PC-9 (cell line): ENCODE data around the gene TOPAZ1.

Experiments used
- EZH2 ChIP-seq: fragments of 200-600 bp; sonication (generic); IDR thresholded peaks from 2 replicates; pipeline ENCODE4 v1.8.0; 2017; ENCODE audit warnings: antibody characterized with exemption, low read depth
- TF ChIP-seq, protein P1 (sequence below): fragments of 200-600 bp; sonication (generic); conservative IDR thresholded peaks from 2 replicates; pipeline ENCODE4 v1.6.1; 2017; ENCODE audit warnings: mixed run types, antibody characterized with exemption, mild to moderate bottlenecking, moderate library complexity

DNA sequence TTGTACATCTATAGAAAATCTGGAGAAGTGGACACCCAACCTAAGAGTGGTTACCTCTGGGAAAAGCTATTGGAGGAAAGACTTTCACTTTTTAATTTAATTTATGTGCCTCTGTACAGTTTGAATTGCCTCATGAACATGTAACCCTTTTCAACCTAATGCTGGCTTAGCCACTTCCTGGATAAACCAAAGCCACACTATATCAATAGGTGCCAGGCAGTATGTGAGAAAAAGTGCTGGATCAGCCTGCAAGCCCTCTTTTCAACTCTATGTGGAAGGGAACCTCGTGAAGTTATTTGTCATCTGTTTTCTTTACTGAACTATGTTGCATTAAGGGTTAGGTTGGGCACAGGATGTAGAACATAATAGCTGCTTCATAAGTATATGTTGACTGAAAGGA is 9.3 kb upstream of the TOPAZ1 start:
- TF ChIP-seq, protein P1, sequence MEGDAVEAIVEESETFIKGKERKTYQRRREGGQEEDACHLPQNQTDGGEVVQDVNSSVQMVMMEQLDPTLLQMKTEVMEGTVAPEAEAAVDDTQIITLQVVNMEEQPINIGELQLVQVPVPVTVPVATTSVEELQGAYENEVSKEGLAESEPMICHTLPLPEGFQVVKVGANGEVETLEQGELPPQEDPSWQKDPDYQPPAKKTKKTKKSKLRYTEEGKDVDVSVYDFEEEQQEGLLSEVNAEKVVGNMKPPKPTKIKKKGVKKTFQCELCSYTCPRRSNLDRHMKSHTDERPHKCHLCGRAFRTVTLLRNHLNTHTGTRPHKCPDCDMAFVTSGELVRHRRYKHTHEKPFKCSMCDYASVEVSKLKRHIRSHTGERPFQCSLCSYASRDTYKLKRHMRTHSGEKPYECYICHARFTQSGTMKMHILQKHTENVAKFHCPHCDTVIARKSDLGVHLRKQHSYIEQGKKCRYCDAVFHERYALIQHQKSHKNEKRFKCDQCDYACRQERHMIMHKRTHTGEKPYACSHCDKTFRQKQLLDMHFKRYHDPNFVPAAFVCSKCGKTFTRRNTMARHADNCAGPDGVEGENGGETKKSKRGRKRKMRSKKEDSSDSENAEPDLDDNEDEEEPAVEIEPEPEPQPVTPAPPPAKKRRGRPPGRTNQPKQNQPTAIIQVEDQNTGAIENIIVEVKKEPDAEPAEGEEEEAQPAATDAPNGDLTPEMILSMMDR: no peak
- no peak for TF ChIP-seq EZH2
